ENCODE results near the gene UBE2E2.

Gene UBE2E2

DNA sequence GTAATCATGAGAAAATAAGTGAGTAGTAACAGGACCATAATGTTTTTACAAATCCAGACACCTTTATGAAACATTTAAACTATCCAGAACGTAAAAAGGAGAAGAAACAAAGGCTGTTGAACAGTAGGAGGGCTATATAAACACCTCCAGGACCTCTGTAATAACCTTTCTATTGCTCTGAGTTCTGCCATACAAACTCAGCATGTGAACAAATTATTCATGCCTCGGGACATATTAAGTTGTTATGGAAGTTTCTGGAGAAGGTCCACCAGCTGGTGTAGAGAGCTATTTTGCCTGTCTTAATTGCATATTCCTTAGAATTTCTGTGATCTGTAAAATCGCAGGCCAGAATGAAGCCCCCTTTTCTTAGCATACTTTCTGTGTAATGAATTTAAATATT is 256.3 kb downstream of the UBE2E2 start:
- H3K27ac ChIP-seq (ENCODE audit: extremely low read depth, low read depth, low read length) = no peak overlapping the region
- ChIA-PET CTCF (no interaction called here), POLR2A (no interaction called here)
- peaks cover 14% of the 10 kb centered on the region for H3K4me1 ChIP-seq (ENCODE audit: control insufficient read depth, insufficient read depth, low read length)
- H3K36me3 ChIP-seq (ENCODE audit: control insufficient read depth in 2 of 2, insufficient read depth in 1 of 2, low read length in 2 of 2) = no peaks in the 10 kb centered on the region
- TF ChIP-seq ZIC2 (tag by site-specific recombination; IDR thresholded peaks at IDR 0.05) = peak; percentile 76
- no peak for TF ChIP-seq BCL11B (tag by site-specific recombination; IDR thresholded peaks at IDR 0.05; ENCODE audit: low read depth)
- no peak for TF ChIP-seq ZXDB (tag by site-specific recombination; IDR thresholded peaks at IDR 0.05)
- TF ChIP-seq ZNF404 (tag by site-specific recombination; IDR thresholded peaks at IDR 0.05) = no peak
- TF ChIP-seq, protein P1, sequence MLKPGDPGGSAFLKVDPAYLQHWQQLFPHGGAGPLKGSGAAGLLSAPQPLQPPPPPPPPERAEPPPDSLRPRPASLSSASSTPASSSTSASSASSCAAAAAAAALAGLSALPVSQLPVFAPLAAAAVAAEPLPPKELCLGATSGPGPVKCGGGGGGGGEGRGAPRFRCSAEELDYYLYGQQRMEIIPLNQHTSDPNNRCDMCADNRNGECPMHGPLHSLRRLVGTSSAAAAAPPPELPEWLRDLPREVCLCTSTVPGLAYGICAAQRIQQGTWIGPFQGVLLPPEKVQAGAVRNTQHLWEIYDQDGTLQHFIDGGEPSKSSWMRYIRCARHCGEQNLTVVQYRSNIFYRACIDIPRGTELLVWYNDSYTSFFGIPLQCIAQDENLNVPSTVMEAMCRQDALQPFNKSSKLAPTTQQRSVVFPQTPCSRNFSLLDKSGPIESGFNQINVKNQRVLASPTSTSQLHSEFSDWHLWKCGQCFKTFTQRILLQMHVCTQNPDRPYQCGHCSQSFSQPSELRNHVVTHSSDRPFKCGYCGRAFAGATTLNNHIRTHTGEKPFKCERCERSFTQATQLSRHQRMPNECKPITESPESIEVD (tag by site-specific recombination; IDR thresholded peaks at IDR 0.05) = peak; percentile 66
- TF ChIP-seq ZNF433 (tag by site-specific recombination; IDR thresholded peaks at IDR 0.05; ENCODE audit: low read depth) = 0 out of 2 replicates have a peak, but pooled peaks have one; percentile 8
- no peak for TF ChIP-seq ZNF629 (tag by site-specific recombination; IDR thresholded peaks at IDR 0.05)
- TF ChIP-seq GLIS1 (tag by site-specific recombination; IDR thresholded peaks at IDR 0.05) = peak; percentile 45; the same call in 1 of the 2 replicates
- TF ChIP-seq ZNF335 (tag by site-specific recombination; conservative IDR thresholded peaks at IDR 0.05) = peak; percentile 46
- no peak for TF ChIP-seq ZNF501 (tag by site-specific recombination; IDR thresholded peaks at IDR 0.05)
- TF ChIP-seq, protein P2, sequence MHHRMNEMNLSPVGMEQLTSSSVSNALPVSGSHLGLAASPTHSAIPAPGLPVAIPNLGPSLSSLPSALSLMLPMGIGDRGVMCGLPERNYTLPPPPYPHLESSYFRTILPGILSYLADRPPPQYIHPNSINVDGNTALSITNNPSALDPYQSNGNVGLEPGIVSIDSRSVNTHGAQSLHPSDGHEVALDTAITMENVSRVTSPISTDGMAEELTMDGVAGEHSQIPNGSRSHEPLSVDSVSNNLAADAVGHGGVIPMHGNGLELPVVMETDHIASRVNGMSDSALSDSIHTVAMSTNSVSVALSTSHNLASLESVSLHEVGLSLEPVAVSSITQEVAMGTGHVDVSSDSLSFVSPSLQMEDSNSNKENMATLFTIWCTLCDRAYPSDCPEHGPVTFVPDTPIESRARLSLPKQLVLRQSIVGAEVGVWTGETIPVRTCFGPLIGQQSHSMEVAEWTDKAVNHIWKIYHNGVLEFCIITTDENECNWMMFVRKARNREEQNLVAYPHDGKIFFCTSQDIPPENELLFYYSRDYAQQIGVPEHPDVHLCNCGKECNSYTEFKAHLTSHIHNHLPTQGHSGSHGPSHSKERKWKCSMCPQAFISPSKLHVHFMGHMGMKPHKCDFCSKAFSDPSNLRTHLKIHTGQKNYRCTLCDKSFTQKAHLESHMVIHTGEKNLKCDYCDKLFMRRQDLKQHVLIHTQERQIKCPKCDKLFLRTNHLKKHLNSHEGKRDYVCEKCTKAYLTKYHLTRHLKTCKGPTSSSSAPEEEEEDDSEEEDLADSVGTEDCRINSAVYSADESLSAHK (tag by site-specific recombination; IDR thresholded peaks at IDR 0.05) = 0 out of 2 replicates have a peak, but pooled peaks have one; percentile 25
- TF ChIP-seq FEZF1 (tag by site-specific recombination; IDR thresholded peaks at IDR 0.05) = peak; percentile 69; the same call in 1 of the 2 replicates
- H3K9me3 ChIP-seq (ENCODE audit: control insufficient read depth, insufficient read depth, low read depth, low read length) = no peaks in the 10 kb centered on the region
- no peak overlapping the region for H3K4me3 ChIP-seq (ENCODE audit: low read depth, low read length)

DNA sequence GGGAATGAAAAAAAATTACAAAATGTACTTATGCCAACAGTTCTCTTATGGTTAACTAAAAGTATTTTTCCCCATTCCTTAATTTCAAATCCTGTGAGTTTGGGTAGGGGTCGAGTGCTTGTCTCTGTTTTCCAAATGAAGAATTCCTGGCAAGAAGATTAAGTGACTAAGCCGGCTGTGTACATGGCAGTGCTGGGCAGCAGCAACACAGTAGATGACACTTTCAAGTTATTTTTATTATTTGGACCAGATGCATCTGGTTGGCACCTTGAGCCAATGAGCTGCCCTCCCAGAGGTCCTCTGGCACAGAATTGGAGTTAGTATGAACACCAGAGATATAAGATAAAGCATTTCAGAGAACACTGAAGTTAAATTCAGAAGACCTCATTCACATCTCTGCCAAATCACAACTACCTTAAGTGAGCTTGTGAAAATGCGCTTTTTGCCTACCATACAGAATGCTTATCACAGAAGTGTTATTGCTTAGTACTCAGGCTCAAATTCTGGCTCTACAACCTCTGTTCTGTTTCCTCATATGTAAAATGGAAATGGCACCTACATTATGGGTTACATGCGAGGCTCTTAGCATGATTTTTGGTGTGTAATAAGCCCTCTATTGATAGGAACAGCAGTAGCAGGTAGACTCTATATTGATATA is 256.9 kb downstream of the UBE2E2 start:
- Histone ChIP-seq H3K9me3 (ENCODE audit: control insufficient read depth, insufficient read depth, low read depth, low read length) (no peaks in the 10 kb centered on the region), H3K27ac (ENCODE audit: extremely low read depth, low read depth, low read length) (no peak overlapping the region), H3K36me3 (ENCODE audit: control insufficient read depth in 2 of 2, insufficient read depth in 1 of 2, low read length in 2 of 2) (no peaks in the 10 kb centered on the region), H3K4me1 (ENCODE audit: control insufficient read depth, insufficient read depth, low read length) (peaks cover 10% of the 10 kb centered on the region; the same call in 1 of the 2 replicates), H3K4me3 (ENCODE audit: low read depth, low read length) (no peak overlapping the region)
- ChIA-PET CTCF (no interaction called here), POLR2A (no interaction called here)
- TF ChIP-seq, protein P3, sequence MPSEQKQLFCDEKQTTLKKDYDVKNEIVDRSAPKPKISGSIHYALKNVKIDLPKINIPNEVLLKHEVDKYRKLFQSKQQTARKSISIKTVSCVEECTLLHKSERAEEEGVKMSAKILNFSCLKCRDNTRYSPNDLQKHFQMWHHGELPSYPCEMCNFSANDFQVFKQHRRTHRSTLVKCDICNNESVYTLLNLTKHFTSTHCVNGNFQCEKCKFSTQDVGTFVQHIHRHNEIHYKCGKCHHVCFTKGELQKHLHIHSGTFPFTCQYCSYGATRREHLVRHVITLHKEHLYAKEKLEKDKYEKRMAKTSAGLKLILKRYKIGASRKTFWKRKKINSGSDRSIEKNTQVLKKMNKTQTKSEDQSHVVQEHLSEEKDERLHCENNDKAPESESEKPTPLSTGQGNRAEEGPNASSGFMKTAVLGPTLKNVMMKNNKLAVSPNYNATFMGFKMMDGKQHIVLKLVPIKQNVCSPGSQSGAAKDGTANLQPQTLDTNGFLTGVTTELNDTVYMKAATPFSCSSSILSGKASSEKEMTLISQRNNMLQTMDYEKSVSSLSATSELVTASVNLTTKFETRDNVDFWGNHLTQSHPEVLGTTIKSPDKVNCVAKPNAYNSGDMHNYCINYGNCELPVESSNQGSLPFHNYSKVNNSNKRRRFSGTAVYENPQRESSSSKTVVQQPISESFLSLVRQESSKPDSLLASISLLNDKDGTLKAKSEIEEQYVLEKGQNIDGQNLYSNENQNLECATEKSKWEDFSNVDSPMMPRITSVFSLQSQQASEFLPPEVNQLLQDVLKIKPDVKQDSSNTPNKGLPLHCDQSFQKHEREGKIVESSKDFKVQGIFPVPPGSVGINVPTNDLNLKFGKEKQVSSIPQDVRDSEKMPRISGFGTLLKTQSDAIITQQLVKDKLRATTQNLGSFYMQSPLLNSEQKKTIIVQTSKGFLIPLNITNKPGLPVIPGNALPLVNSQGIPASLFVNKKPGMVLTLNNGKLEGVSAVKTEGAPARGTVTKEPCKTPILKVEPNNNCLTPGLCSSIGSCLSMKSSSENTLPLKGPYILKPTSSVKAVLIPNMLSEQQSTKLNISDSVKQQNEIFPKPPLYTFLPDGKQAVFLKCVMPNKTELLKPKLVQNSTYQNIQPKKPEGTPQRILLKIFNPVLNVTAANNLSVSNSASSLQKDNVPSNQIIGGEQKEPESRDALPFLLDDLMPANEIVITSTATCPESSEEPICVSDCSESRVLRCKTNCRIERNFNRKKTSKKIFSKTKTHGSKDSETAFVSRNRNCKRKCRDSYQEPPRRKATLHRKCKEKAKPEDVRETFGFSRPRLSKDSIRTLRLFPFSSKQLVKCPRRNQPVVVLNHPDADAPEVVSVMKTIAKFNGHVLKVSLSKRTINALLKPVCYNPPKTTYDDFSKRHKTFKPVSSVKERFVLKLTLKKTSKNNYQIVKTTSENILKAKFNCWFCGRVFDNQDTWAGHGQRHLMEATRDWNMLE (tag by site-specific recombination; conservative IDR thresholded peaks at IDR 0.05; ENCODE audit: low read depth) = no peak
- TF ChIP-seq ZNF302 (tag by site-specific recombination; IDR thresholded peaks at IDR 0.05; ENCODE audit: low read depth) (no peak), ZNF394 (tag by site-specific recombination; IDR thresholded peaks at IDR 0.05; ENCODE audit: borderline replicate concordance) (no peak), KLF1 (tag by site-specific recombination; IDR thresholded peaks at IDR 0.05) (no peak)

Measured in HEK293 (cell line).